NB4 (cell line): Measurements from ENCODE around the gene FAM3C.
"Not testable (repeated sequence)": the region's sequence is repeated elsewhere in the genome, so short reads cannot be mapped to it uniquely, and the experiment has no call there.

ENCODE experiments used
- MYC ChIP-seq: IDR thresholded peaks from 2 replicates; pipeline ENCODE4 v1.6.1; 2011; ENCODE audit warnings: low read depth, low read length
- POLR2A ChIP-seq: IDR thresholded peaks from 2 replicates; pipeline ENCODE4 v1.6.1; 2011; ENCODE audit warnings: mild to moderate bottlenecking; ENCODE audit not compliant: insufficient read length; ENCODE audit errors: extremely low read depth
- TF ChIP-seq, protein P1 (sequence below): IDR thresholded peaks from one replicate; pipeline ENCODE4 v1.5.1; 2012; ENCODE audit warnings: low read depth, low read length
- TF ChIP-seq, protein P2 (sequence below): IDR thresholded peaks from 2 replicates; pipeline ENCODE4 v1.6.1; 2011; ENCODE audit warnings: low read depth, low read length

DNA sequence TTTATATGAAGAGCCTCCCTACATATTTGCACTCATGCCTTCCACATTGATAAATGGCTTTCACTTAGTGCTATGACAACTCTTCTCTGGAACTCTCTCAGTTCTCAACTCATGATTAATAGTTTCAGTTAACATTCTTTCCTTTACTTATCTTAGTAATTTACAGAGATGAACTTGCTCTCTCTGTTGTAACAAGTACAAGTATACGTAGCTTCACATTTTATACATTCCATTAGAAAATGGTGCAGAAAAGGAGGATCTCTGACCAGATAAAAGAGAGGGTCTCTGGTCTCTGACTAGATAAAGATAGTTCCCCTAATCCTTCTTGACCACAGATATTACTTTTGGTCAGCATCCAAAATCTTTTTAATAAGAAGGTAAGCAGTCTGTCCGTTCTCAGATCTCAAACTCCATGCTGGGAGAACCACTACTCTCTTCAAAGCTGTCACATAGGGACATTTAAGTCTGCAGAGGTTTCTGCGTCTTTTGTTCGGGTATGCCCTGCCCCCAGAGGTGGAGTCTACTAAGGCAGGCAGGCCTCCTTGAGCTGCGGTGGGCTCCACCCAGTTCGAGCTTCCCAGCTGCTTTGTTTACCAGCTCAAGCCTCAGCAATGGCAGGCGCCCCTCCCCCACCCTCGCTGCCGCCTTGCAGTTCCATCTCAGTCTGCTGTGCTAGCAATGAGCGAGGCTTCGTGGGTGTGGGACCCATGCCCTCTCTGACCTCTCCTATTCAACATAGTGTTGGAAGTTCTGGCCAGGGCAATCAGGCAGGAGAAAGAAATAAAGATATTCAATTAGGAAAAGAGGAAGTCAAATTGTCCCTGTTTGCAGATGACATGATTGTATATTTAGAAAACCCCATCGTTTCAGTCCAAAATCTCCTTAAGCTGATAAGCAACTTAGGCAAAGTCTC lies 42.2 kb upstream of the FAM3C start:
- TF ChIP-seq, protein P1, sequence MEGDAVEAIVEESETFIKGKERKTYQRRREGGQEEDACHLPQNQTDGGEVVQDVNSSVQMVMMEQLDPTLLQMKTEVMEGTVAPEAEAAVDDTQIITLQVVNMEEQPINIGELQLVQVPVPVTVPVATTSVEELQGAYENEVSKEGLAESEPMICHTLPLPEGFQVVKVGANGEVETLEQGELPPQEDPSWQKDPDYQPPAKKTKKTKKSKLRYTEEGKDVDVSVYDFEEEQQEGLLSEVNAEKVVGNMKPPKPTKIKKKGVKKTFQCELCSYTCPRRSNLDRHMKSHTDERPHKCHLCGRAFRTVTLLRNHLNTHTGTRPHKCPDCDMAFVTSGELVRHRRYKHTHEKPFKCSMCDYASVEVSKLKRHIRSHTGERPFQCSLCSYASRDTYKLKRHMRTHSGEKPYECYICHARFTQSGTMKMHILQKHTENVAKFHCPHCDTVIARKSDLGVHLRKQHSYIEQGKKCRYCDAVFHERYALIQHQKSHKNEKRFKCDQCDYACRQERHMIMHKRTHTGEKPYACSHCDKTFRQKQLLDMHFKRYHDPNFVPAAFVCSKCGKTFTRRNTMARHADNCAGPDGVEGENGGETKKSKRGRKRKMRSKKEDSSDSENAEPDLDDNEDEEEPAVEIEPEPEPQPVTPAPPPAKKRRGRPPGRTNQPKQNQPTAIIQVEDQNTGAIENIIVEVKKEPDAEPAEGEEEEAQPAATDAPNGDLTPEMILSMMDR = not testable (repeated sequence)
- not testable (repeated sequence) for TF ChIP-seq POLR2A, MYC
- TF ChIP-seq, protein P2, sequence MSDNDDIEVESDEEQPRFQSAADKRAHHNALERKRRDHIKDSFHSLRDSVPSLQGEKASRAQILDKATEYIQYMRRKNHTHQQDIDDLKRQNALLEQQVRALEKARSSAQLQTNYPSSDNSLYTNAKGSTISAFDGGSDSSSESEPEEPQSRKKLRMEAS = not testable (repeated sequence)
